C4-2B (cell line): Measurements from ENCODE around the gene FCGR2B.

Source experiments
- CTCF ChIP-seq: fragments of 450-650 bp; conservative IDR thresholded peaks from 2 replicates; pipeline ENCODE4 v1.5.1; 2017; ENCODE audit warnings: mild to moderate bottlenecking
- ZFX ChIP-seq: fragments of 450-650 bp; IDR thresholded peaks from 2 replicates; pipeline ENCODE4 v1.6.1; 2017

- no peak for TF ChIP-seq CTCF
- TF ChIP-seq ZFX, result no peak
Observed at GRCh38 chr1:161721738-161722343, 58.9 kb downstream of the FCGR2B start.
